ENCODE results near the gene RNF113B. TPM values are rescaled to one million over a fixed set of nuclear protein-coding genes. Genes with fewer than 3 reads are reported as not detected.

Gene RNF113B
- total RNA-seq, 1 donor from 2014 or later = not detected

- Mint-ChIP-seq H3K4me1 (ENCODE audit: low read depth, unreplicated experiment) (peaks cover 30% of the 10 kb centered on the region), H3K27me3 (ENCODE audit: low read depth, unreplicated experiment) (no peaks in the 10 kb centered on the region), H3K4me3 (ENCODE audit: unreplicated experiment) (no peak overlapping the region), H3K9me3 (ENCODE audit: unreplicated experiment) (no peaks in the 10 kb centered on the region), H3K36me3 (ENCODE audit: low read depth, unreplicated experiment) (peaks cover 12% of the 10 kb centered on the region), H3K27ac (ENCODE audit: unreplicated experiment) (no peak overlapping the region)
- Histone ChIP-seq H3K4me1 (ENCODE audit: insufficient read depth, low read length) (peaks cover 35% of the 10 kb centered on the region), H3K4me3 (ENCODE audit: insufficient read depth, low read depth, low read length) (no peak overlapping the region), H3K27ac (ENCODE audit: low read depth, low read length) (no peak overlapping the region), H2AFZ (ENCODE audit: low read depth, low read length) (no peak overlapping the region), H3K27me3 (ENCODE audit: insufficient read depth, low read length) (no peaks in the 10 kb centered on the region), H3K9me3 (ENCODE audit: insufficient read depth, low read depth, low read length) (no peaks in the 10 kb centered on the region), H3K9ac (ENCODE audit: low read length) (no peak overlapping the region), H4K20me1 (ENCODE audit: insufficient read depth, low read length) (peaks cover 27% of the 10 kb centered on the region), H3K4me2 (ENCODE audit: low read length) (no peak overlapping the region), H3K36me3 (ENCODE audit: insufficient read depth, low read length) (no peaks in the 10 kb centered on the region), H3K79me2 (ENCODE audit: insufficient read depth, low read length) (peaks cover 43% of the 10 kb centered on the region)
- FAIRE-seq = no peak
- TF ChIP-seq CTCF (IDR thresholded peaks at IDR 0.05; ENCODE audit: insufficient read depth, low read depth, low read length) (no peak), EZH2 (IDR thresholded peaks at IDR 0.05; ENCODE audit: insufficient read depth, low read length) (no peak)
- peak; percentile 40 for DNase-seq (ENCODE audit: low read depth)
Measured at GRCh38 chr13:98220271-98220791, 43.3 kb upstream of the RNF113B start.

GRCh38 chr13:98219685-98220084 lies 42.6 kb upstream of the RNF113B start:
- Histone ChIP-seq H3K27ac (ENCODE audit: low read depth, low read length) (no peak overlapping the region), H3K79me2 (ENCODE audit: insufficient read depth, low read length) (peaks cover 36% of the 10 kb centered on the region), H3K4me2 (ENCODE audit: low read length) (no peak overlapping the region), H3K27me3 (ENCODE audit: insufficient read depth, low read length) (no peaks in the 10 kb centered on the region), H3K36me3 (ENCODE audit: insufficient read depth, low read length) (no peaks in the 10 kb centered on the region), H3K4me3 (ENCODE audit: insufficient read depth, low read depth, low read length) (no peak overlapping the region), H4K20me1 (ENCODE audit: insufficient read depth, low read length) (peaks cover 21% of the 10 kb centered on the region), H3K9me3 (ENCODE audit: insufficient read depth, low read depth, low read length) (no peaks in the 10 kb centered on the region), H3K4me1 (ENCODE audit: insufficient read depth, low read length) (peaks cover 38% of the 10 kb centered on the region), H3K9ac (ENCODE audit: low read length) (no peak overlapping the region), H2AFZ (ENCODE audit: low read depth, low read length) (no peak overlapping the region)
- H3K9me3 Mint-ChIP-seq (ENCODE audit: unreplicated experiment) = no peaks in the 10 kb centered on the region
- FAIRE-seq (no peak), DNase-seq (ENCODE audit: low read depth) (no peak)
- TF ChIP-seq EZH2 (IDR thresholded peaks at IDR 0.05; ENCODE audit: insufficient read depth, low read length) (no peak), CTCF (IDR thresholded peaks at IDR 0.05; ENCODE audit: insufficient read depth, low read depth, low read length) (no peak)
- no peak overlapping the region for H3K27ac Mint-ChIP-seq (ENCODE audit: unreplicated experiment)
- H3K36me3 Mint-ChIP-seq (ENCODE audit: low read depth, unreplicated experiment) = peaks cover 8% of the 10 kb centered on the region
- H3K27me3 Mint-ChIP-seq (ENCODE audit: low read depth, unreplicated experiment) = no peaks in the 10 kb centered on the region
- no peak overlapping the region for H3K4me3 Mint-ChIP-seq (ENCODE audit: unreplicated experiment)
- H3K4me1 Mint-ChIP-seq (ENCODE audit: low read depth, unreplicated experiment) = peaks cover 31% of the 10 kb centered on the region

GRCh38 chr13:98217597-98217996 lies 40.5 kb upstream of the RNF113B start:
- Mint-ChIP-seq H3K36me3 (ENCODE audit: low read depth, unreplicated experiment) (peaks cover 15% of the 10 kb centered on the region), H3K27ac (ENCODE audit: unreplicated experiment) (no peak overlapping the region), H3K9me3 (ENCODE audit: unreplicated experiment) (peaks cover 1% of the 10 kb centered on the region), H3K4me3 (ENCODE audit: unreplicated experiment) (no peak overlapping the region), H3K27me3 (ENCODE audit: low read depth, unreplicated experiment) (no peaks in the 10 kb centered on the region), H3K4me1 (ENCODE audit: low read depth, unreplicated experiment) (peaks cover 40% of the 10 kb centered on the region)
- TF ChIP-seq EZH2 (IDR thresholded peaks at IDR 0.05; ENCODE audit: insufficient read depth, low read length) (no peak), CTCF (IDR thresholded peaks at IDR 0.05; ENCODE audit: insufficient read depth, low read depth, low read length) (no peak)
- peaks cover 13% of the 10 kb centered on the region for H4K20me1 ChIP-seq (ENCODE audit: insufficient read depth, low read length)
- no peaks in the 10 kb centered on the region for H3K27me3 ChIP-seq (ENCODE audit: insufficient read depth, low read length)
- no peaks in the 10 kb centered on the region for H3K36me3 ChIP-seq (ENCODE audit: insufficient read depth, low read length)
- H3K4me2 ChIP-seq (ENCODE audit: low read length) = no peak overlapping the region
- H2AFZ ChIP-seq (ENCODE audit: low read depth, low read length) = no peak overlapping the region
- no peak overlapping the region for H3K4me3 ChIP-seq (ENCODE audit: insufficient read depth, low read depth, low read length)
- no peak overlapping the region for H3K27ac ChIP-seq (ENCODE audit: low read depth, low read length)
- peaks cover 51% of the 10 kb centered on the region for H3K4me1 ChIP-seq (ENCODE audit: insufficient read depth, low read length)
- DNase-seq (ENCODE audit: low read depth) (no peak), FAIRE-seq (no peak)
- no peaks in the 10 kb centered on the region for H3K9me3 ChIP-seq (ENCODE audit: insufficient read depth, low read depth, low read length)
- H3K79me2 ChIP-seq (ENCODE audit: insufficient read depth, low read length) = peaks cover 31% of the 10 kb centered on the region
- no peak overlapping the region for H3K9ac ChIP-seq (ENCODE audit: low read length)

Measured in astrocyte (in vitro differentiated cells and primary cell).